ENCODE data around the gene EFCAB8. TPM values are rescaled to one million over a fixed set of nuclear protein-coding genes. Genes with fewer than 3 reads are reported as not detected.
A peak's percentile ranks its signal among the peaks of the same experiment; 100 is the strongest.

Gene EFCAB8
- total RNA-seq, 4 donors from 2014 or later = not detected

DNA sequence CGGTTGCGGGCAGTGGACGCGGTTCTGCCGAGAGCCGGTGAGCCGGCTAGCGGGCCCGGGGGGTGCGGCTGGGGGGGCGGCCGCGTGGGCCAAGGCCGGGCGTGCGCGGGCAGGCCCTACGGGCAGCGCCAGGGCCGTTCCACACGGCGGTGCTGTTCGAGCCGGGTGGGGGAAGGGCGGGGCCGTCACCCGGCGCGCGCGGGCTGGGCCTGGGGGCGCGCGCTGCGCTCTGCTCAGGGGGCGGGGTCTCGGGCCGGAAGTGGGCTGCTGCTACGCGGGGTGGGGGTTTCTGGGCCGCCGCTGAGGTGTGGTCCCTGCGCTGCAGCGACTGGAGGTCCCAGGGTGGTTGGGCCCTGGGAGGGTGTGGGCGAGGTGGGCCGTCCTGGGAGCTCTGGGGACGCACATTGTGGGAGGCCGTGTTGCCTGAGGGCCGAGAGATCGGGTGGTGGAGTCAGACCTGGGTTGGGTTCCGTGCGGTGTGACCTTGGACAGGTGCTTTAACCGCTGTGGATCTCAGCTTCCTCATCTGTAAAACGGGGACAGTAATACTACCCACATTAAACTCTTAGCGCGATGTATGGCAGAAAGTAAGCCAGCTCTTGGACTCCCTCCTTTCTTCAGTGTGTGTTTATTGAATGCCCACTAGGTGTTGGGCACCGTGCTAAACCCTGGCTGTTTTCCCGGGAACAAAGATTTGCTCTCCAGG is 38.6 kb upstream of the EFCAB8 start:
- H3K36me3 ChIP-seq = no peaks in the 10 kb centered on the region
- peak overlapping the region; percentile 67 to 91 (median 71) for H3K4me3 ChIP-seq
- ATAC-seq (peak; percentile 83 to 84), DNase-seq (peak in 1 of 2 donors; percentile 32)
- no peaks in the 10 kb centered on the region for H3K27me3 ChIP-seq
- in situ Hi-C loops (cut with MboI; ENCODE audit: low sequenced_read_pairs in 4 of 4) = no loop called here
- H3K4me1 ChIP-seq = peaks cover 31 to 33% of the 10 kb centered on the region in 2 donors
- intact Hi-C loops (cut with DNase I; ENCODE audit: low total_unique reads) = loop anchor here (1.0 kb wide), 1 partner anchor 58 kb away; the partner anchor contains the start of gene DNMT3B
- peak overlapping the region; percentile 77 to 96 (median 89) for H3K27ac ChIP-seq
- H3K9me3 ChIP-seq = no peaks in the 10 kb centered on the region
- TF ChIP-seq, protein P1, sequence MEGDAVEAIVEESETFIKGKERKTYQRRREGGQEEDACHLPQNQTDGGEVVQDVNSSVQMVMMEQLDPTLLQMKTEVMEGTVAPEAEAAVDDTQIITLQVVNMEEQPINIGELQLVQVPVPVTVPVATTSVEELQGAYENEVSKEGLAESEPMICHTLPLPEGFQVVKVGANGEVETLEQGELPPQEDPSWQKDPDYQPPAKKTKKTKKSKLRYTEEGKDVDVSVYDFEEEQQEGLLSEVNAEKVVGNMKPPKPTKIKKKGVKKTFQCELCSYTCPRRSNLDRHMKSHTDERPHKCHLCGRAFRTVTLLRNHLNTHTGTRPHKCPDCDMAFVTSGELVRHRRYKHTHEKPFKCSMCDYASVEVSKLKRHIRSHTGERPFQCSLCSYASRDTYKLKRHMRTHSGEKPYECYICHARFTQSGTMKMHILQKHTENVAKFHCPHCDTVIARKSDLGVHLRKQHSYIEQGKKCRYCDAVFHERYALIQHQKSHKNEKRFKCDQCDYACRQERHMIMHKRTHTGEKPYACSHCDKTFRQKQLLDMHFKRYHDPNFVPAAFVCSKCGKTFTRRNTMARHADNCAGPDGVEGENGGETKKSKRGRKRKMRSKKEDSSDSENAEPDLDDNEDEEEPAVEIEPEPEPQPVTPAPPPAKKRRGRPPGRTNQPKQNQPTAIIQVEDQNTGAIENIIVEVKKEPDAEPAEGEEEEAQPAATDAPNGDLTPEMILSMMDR (IDR thresholded peaks at IDR 0.05 in 4 of 5, conservative IDR thresholded peaks at IDR 0.05 in 1 of 5) = peak in 1 of 5 experiments; percentile 24
- peak; percentile 40 to 42 for TF ChIP-seq POLR2A (IDR thresholded peaks at IDR 0.05)

DNA sequence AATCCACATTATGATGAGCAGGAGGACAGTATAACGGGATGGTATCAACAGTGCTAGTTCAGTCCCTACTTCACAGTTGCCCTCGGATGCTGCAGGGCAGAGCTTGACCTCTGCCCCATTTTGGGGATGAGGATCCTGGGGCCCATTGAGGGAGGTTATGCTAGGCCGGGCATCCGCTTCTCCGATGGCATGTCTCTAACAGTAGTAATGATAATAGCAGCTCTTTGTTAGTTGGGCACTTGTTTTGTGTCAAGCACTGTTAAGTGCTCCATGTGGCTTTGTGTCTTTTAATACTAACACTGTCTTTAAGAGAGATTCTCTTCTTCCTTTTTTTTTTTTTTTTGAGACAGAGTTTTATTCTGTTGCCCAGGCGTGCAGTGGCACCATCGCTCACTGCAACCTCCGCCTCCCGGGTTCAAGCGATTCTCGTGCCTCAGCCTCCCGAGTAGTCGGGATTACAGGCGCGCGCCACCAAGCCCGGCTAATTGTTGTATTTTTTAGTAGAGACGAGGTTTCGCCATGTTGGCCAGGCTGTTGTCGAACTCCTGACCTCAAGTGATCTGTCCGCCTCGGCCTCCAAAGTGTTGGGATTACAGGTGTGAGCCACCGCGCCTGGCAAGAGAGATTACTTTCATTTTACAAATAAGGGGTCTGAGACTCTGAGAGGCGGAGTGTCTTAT is 37.9 kb upstream of the EFCAB8 start:
- Histone ChIP-seq H3K36me3 (no peaks in the 10 kb centered on the region), H3K4me3 (peak overlapping the region; percentile 67 to 91 (median 71)), H3K27me3 (no peaks in the 10 kb centered on the region), H3K4me1 (peaks cover 31 to 33% of the 10 kb centered on the region in 2 donors), H3K27ac (peak overlapping the region; percentile 77 to 96 (median 89)), H3K9me3 (no peaks in the 10 kb centered on the region)
- intact Hi-C loops (cut with DNase I; ENCODE audit: low total_unique reads) = no loop called here
- no peak for TF ChIP-seq POLR2A (IDR thresholded peaks at IDR 0.05)
- TF ChIP-seq, protein P1 (IDR thresholded peaks at IDR 0.05 in 4 of 5, conservative IDR thresholded peaks at IDR 0.05 in 1 of 5) = no peak
- DNase-seq (no peak), ATAC-seq (peak in 1 of 2 donors; percentile 11)
- in situ Hi-C loops (cut with MboI; ENCODE audit: low sequenced_read_pairs in 4 of 4) = no loop called here

DNA sequence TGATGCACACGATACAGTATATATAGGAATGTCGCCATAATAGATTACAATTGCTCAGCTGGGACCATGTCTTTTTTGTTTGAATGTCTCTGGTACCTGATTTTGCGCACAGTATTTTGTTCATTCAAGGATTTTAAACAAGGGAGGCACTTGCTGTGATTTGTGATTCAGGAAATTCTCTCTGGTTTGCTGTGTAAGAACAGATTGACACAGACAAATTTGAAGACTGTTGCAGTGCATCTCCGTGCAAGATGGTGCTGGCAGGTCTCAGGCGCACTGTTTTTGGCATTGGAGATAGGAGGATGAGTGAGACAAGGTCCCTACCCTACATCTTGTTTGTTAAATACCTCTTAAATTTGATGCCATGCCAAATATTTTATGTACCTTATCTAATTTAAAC is 36.5 kb upstream of the EFCAB8 start:
- Histone ChIP-seq H3K4me3 (no peak overlapping the region), H3K4me1 (peaks cover 31 to 33% of the 10 kb centered on the region in 2 donors), H3K27ac (peak overlapping the region in 2 of 4 donors; percentile 31 to 77), H3K36me3 (peaks cover 0 to 7% of the 10 kb centered on the region in 2 donors), H3K9me3 (no peaks in the 10 kb centered on the region), H3K27me3 (no peaks in the 10 kb centered on the region)
- ATAC-seq = no peak
- intact Hi-C loops (cut with DNase I; ENCODE audit: low total_unique reads) = no loop called here
- no peak for DNase-seq
- in situ Hi-C loops (cut with MboI; ENCODE audit: low sequenced_read_pairs in 4 of 4) = no loop called here
- TF ChIP-seq POLR2A (IDR thresholded peaks at IDR 0.05) = no peak
- TF ChIP-seq, protein P1 (IDR thresholded peaks at IDR 0.05 in 4 of 5, conservative IDR thresholded peaks at IDR 0.05 in 1 of 5) = no peak

DNA sequence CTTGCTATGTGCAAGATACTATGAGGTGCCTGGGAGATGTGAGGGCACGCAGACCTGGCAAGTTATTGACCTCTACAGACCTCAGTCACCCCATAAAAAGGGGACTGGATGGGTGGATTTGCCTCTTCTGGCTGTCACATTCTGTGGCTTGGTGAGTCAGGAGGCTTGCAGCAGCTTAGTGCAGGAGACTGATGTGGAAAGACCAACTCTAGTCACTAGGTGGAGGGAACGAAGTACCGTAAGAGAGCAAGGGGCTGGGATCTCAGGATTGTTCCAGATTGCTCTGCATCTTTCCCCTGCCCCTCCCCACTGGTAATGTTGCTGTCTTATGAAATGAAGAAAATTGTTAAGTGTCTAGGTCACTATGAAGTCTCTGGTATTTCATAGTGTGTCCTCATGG is 35.6 kb upstream of the EFCAB8 start:
- no peak for TF ChIP-seq POLR2A (IDR thresholded peaks at IDR 0.05)
- TF ChIP-seq, protein P1 (IDR thresholded peaks at IDR 0.05 in 4 of 5, conservative IDR thresholded peaks at IDR 0.05 in 1 of 5) = no peak
- Histone ChIP-seq H3K36me3 (peaks cover 0 to 15% of the 10 kb centered on the region in 2 donors), H3K27me3 (no peaks in the 10 kb centered on the region), H3K9me3 (no peaks in the 10 kb centered on the region), H3K27ac (peak overlapping the region in 3 of 4 donors; percentile 31 to 47 (median 42)), H3K4me1 (peaks cover 31 to 33% of the 10 kb centered on the region in 2 donors), H3K4me3 (no peak overlapping the region)
- no peak for ATAC-seq
- no peak for DNase-seq
- in situ Hi-C loops (cut with MboI; ENCODE audit: low sequenced_read_pairs in 4 of 4) = no loop called here
- intact Hi-C loops (cut with DNase I; ENCODE audit: low total_unique reads) = no loop called here

Data from gastrocnemius medialis (tissue), 4 donors.